ENCODE results near the gene CDIPT.
A peak's percentile ranks its signal among the peaks of the same experiment; 100 is the strongest.

CDIPT gene

DNA sequence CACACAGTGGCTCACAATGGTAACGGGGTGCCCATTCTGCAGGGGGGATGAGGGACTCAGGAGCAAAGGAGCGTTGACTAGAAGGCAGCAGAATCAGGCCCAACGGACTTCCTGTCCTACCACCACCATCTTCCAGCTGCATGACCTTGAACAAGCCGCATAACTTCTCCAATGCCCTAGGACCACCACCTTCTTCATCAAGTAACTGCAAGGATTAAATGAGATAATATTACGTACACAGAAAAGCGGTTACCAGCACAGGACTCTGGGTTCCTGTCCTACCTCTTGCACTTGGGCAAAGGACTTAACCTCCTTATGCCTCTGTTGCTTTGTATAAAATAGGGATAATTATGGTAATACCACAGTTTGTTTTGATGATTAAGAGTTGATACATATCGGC lies 41.9 kb upstream of the CDIPT start:
- peaks cover 3% of the 10 kb centered on the region; the same call in 1 of the 2 replicates for H3K36me3 ChIP-seq (ENCODE audit: control insufficient read depth, insufficient read depth, low read length)
- H3K27ac ChIP-seq (ENCODE audit: low read length) = no peak overlapping the region
- H3K4me1 ChIP-seq (ENCODE audit: control insufficient read depth, insufficient read depth, low read length) = peaks cover 4% of the 10 kb centered on the region; the same call in 1 of the 2 replicates
- no peaks in the 10 kb centered on the region for H3K27me3 ChIP-seq (ENCODE audit: control insufficient read depth, insufficient read depth, low read length)
- no peak for DNase-seq (ENCODE audit: low read depth, low spot score)
- no peaks in the 10 kb centered on the region for H3K9me3 ChIP-seq (ENCODE audit: control insufficient read depth, insufficient read depth, low read length)
- whole genome bisulfite sequencing (ENCODE audit: insufficient coverage, insufficient read length) = no CpG with 5 or more reads among the region's 7 CpGs
- no peak overlapping the region for H3K4me3 ChIP-seq (ENCODE audit: low read length)

DNA sequence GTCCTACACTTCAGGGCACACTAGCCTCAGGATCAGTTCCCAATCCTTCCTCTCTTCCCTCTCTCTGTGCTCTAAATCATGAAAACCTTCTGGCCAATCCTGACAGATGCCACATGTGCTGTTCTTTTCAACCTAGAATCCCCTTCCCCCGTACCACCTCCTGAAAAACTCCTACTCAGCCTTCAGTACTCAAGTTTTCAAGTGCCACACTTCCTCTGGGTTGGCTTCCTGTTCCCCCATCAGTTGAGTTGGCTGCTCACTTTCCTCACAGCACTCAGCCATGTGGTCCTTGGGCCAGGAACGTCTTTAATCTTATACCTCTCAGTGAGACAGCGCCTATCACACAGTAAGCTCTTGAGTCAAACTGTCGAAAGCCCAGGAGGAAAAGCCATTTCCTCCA lies 40.6 kb upstream of the CDIPT start:
- WGBS (ENCODE audit: insufficient coverage, insufficient read length) = no CpG with 5 or more reads among the region's 4 CpGs
- Histone ChIP-seq H3K36me3 (ENCODE audit: control insufficient read depth, insufficient read depth, low read length) (peaks cover 3% of the 10 kb centered on the region; the same call in 1 of the 2 replicates), H3K4me3 (ENCODE audit: low read length) (no peak overlapping the region), H3K4me1 (ENCODE audit: control insufficient read depth, insufficient read depth, low read length) (peaks cover 4% of the 10 kb centered on the region; the same call in 1 of the 2 replicates), H3K9me3 (ENCODE audit: control insufficient read depth, insufficient read depth, low read length) (no peaks in the 10 kb centered on the region), H3K27me3 (ENCODE audit: control insufficient read depth, insufficient read depth, low read length) (no peaks in the 10 kb centered on the region), H3K27ac (ENCODE audit: low read length) (no peak overlapping the region)
- no peak for DNase-seq (ENCODE audit: low read depth, low spot score)

DNA sequence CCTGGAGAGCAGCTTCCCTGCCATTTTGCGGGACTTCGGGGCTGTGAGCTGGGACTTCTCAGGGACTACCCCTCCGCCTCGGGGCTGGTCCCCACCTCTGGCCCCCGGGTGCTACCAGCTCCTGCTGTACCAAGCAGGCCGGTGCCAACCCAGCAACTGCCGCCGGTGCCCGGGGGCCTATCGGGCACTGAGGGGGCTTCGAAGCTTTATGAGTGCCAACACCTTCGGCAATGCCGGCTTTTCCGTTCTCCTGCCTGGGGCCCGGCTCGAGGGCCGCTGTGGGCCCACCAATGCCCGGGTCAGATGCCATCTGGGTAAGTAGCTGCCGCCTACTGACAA lies 38.5 kb upstream of the CDIPT start:
- Histone ChIP-seq H3K9me3 (ENCODE audit: control insufficient read depth, insufficient read depth, low read length) (no peaks in the 10 kb centered on the region), H3K4me3 (ENCODE audit: low read length) (no peak overlapping the region), H3K36me3 (ENCODE audit: control insufficient read depth, insufficient read depth, low read length) (peaks cover 3% of the 10 kb centered on the region; the same call in 1 of the 2 replicates), H3K27ac (ENCODE audit: low read length) (no peak overlapping the region), H3K27me3 (ENCODE audit: control insufficient read depth, insufficient read depth, low read length) (no peaks in the 10 kb centered on the region), H3K4me1 (ENCODE audit: control insufficient read depth, insufficient read depth, low read length) (peaks cover 4% of the 10 kb centered on the region; the same call in 1 of the 2 replicates)
- DNase-seq (ENCODE audit: low read depth, low spot score) = no peak
- no CpG with 5 or more reads among the region's 19 CpGs for WGBS (ENCODE audit: insufficient coverage, insufficient read length)

DNA sequence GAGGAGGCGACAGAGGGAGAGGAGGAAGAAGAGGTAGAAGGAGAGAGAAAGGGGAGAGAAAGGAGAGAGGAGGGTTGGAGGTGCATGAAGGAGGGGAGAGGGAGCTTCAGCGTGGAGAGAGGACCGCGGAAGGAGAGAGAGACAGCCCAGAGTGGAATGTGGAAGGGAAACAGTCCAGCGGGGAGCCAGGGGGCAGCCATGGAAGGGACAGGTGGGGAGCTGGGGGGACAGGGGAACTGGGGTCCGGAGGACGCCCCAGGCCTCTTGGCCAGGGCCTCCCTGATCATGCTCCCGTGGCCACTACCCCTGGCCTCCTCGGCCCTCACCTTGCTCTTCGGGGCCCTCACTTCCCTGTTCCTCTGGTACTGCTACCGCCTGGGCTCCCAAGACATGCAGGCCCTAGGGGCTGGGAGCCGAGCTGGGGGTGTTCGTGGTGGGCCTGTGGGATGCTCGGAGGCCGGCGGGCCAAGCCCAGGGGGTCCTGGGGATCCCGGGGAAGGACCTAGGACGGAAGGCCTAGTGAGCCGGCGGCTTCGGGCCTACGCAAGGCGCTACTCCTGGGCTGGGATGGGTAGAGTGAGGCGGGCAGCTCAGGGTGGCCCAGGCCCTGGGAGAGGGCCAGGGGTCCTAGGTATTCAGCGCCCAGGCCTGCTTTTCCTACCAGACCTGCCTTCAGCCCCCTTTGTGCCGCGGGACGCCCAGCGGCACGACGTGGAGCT lies 38.0 kb upstream of the CDIPT start:
- Histone ChIP-seq H3K27me3 (ENCODE audit: control insufficient read depth, insufficient read depth, low read length) (no peaks in the 10 kb centered on the region), H3K4me1 (ENCODE audit: control insufficient read depth, insufficient read depth, low read length) (peaks cover 4% of the 10 kb centered on the region; the same call in 1 of the 2 replicates), H3K36me3 (ENCODE audit: control insufficient read depth, insufficient read depth, low read length) (peaks cover 3% of the 10 kb centered on the region; the same call in 1 of the 2 replicates), H3K4me3 (ENCODE audit: low read length) (peak overlapping the region; percentile 75; the same call in 1 of the 2 replicates), H3K27ac (ENCODE audit: low read length) (no peak overlapping the region), H3K9me3 (ENCODE audit: control insufficient read depth, insufficient read depth, low read length) (no peaks in the 10 kb centered on the region)
- DNase-seq (ENCODE audit: low read depth, low spot score) = no peak
- no CpG with 5 or more reads among the region's 31 CpGs for WGBS (ENCODE audit: insufficient coverage, insufficient read length)

DNA sequence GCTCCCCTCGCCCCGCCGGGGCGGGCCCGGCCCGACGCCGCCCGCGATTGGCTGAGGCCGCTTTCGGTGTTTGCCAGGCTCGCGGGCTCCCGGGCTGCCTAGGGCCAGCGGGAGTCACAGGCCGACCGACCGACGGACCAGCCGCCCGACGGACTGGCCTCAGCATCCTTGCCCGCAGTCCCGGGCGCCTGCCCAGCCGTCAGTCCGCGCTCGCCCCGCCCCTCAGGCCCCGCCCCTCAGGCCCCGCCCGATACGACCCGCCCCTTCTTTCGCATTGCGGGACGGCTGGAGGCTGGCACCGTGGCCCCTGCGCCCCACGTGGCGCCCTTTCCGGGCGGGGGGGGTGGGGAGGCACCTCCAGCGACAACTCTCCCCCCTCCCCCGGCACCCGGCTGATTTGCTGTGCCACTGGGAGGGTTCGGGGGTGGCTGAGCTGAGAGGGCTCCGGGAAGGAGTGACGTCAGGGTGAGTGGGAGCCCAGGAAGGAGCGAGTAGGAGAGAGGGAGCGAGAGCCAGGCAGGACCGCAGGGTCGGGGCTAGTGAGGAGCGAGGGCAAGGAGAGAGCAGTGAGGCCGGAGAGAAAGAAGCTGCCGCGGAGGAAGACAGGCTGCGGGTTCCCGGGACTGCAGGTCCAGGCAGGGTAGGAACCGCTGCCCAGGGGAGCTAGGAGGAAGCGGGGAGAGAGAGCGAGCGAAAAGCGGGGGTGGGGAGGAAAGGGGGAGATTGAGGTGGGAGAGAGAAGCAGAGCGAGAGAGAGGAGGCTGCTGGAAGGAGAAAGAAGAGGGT lies 37.3 kb upstream of the CDIPT start, which contains the start of gene ASPHD1:
TSS of gene ASPHD1 (plus strand) at position 387 of the 786 bp plus-strand sequence. CDS start 484 bp downstream, outside the sequence.
- DNase-seq (ENCODE audit: low read depth, low spot score) = no peak
- Histone ChIP-seq H3K27me3 (ENCODE audit: control insufficient read depth, insufficient read depth, low read length) (no peaks in the 10 kb centered on the region), H3K9me3 (ENCODE audit: control insufficient read depth, insufficient read depth, low read length) (no peaks in the 10 kb centered on the region), H3K36me3 (ENCODE audit: control insufficient read depth, insufficient read depth, low read length) (peaks cover 3% of the 10 kb centered on the region; the same call in 1 of the 2 replicates), H3K4me1 (ENCODE audit: control insufficient read depth, insufficient read depth, low read length) (peaks cover 4% of the 10 kb centered on the region; the same call in 1 of the 2 replicates), H3K27ac (ENCODE audit: low read length) (no peak within 1 kb of the TSS), H3K4me3 (ENCODE audit: low read length) (peak within 1 kb of the TSS; percentile 75)
- WGBS (ENCODE audit: insufficient coverage, insufficient read length) = no CpG with 5 or more reads among the region's 67 CpGs

DNA sequence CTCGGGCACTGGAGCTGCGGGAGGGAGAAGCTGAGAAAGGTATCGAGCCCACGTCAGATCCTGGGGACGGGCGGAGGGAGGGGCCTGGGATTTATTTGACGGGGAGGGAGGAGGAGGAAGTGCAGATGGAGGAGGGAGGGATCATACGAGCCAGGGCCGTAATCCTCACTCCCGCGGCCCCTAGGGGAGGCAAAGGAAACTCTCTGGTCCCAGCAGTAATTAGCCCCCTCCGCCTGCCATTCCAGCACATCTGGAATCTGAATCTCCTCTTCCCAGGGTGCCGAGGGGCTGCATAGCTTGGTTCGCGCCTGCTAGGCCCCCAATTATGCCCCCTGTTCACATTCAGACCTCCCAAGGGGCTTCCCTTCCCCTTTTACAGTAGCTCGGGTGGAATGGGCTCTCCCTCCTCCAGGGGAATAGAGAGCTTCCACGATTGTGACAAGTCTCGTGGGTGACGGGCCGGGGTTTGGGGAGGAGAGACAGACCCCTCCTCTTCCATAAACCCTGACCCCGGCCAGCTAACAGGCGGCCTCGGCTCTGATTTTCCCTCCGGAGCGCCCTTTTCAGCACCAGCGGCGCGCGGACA lies 36.6 kb upstream of the CDIPT start, which contains the start of gene SEZ6L2:
TSS of gene SEZ6L2 (minus strand) at position 35 of the 586 bp plus-strand sequence. CDS start 531 bp downstream, outside the sequence.
- no peak within 1 kb of the TSS for H3K27ac ChIP-seq (ENCODE audit: low read length)
- peak; percentile 85 for DNase-seq (ENCODE audit: low read depth, low spot score)
- no peaks in the 10 kb centered on the region for H3K9me3 ChIP-seq (ENCODE audit: control insufficient read depth, insufficient read depth, low read length)

DNA sequence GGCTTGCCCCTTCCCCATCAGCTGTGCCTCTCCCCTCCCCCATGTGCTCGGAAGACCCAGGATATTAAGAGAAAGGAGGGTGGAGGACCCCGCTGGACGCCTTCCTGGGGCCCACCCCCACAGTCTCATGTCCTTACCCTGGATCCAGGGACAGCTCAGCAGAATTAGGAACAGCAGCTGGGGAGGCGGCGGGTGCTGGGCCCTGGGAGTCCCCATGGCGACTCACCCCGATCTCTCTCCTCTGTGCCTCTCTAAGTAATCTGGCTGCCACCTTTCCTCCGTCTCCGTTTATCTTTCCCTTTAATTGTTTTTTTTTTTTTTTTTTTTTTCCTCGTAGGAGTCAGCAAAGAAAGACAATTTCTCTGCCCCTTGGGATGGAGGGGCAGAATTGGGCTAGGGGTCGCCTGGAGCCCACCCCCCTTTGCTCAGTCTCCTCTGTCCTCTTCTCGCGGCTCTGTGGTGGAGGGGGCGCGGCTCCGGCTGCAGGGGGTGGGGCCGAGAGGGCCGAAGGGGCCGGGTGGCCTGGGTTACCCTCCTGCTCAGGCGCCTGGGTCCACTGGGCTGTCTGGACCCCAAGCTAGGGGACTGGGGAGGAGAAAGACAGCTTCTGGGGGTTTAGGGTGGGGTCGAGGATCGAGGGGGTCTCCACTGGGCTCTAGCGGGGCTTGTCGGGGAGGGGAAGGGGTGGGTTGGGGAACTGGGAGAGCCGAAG lies 35.9 kb upstream of the CDIPT start:
- no peak overlapping the region for H3K27ac ChIP-seq (ENCODE audit: low read length)

More for the DNA sequence above, 36.6 kb upstream of the CDIPT start, which contains the start of gene SEZ6L2:
- Histone ChIP-seq H3K4me1 (ENCODE audit: control insufficient read depth, insufficient read depth, low read length) (peaks cover 4% of the 10 kb centered on the region; the same call in 1 of the 2 replicates), H3K36me3 (ENCODE audit: control insufficient read depth, insufficient read depth, low read length) (peaks cover under 1% of the 10 kb centered on the region; the same call in 1 of the 2 replicates), H3K4me3 (ENCODE audit: low read length) (peak within 1 kb of the TSS; percentile 75), H3K27me3 (ENCODE audit: control insufficient read depth, insufficient read depth, low read length) (no peaks in the 10 kb centered on the region)
- no CpG with 5 or more reads among the region's 29 CpGs for WGBS (ENCODE audit: insufficient coverage, insufficient read length)

DNA sequence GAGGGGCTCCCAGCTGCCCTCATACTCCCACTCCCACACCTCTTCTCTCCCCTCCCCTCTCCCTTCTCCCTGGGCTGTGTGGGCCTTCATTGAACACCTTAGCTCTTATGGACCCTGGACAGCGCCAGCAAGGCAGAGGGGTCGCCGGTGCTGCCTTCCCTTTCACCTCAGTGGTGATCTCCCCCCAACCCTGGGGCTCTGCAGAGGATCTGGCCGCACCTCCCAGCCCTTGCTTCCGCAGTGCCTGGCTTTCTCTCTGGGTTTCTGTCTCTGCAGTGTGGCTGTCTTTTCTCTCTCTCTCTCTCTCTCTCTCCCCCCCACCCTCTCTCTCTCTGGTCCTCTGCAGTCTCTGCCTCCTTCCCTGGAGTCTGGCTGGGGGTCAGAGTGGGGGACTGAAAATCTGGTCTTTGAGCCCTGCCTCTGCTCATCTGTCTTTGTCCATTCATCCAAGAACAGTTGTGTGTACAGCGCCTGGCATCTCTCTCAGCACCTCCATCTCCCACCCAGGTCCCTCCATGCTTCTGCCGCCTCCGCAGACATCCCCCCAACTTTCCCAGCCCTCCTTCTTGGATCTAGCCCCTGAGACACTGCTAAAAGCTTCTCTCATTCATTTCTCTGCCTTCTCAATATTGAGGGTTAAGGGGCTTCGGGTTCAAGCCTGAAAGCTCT lies 35.2 kb upstream of the CDIPT start:
- DNase-seq (ENCODE audit: low read depth, low spot score) = no peak
- H3K9me3 ChIP-seq (ENCODE audit: control insufficient read depth, insufficient read depth, low read length) = no peaks in the 10 kb centered on the region
- H3K36me3 ChIP-seq (ENCODE audit: control insufficient read depth, insufficient read depth, low read length) = no peaks in the 10 kb centered on the region; the same call in 1 of the 2 replicates
- H3K4me1 ChIP-seq (ENCODE audit: control insufficient read depth, insufficient read depth, low read length) = peaks cover 4% of the 10 kb centered on the region; the same call in 1 of the 2 replicates
- H3K4me3 ChIP-seq (ENCODE audit: low read length) = peak overlapping the region; percentile 54; the same call in 1 of the 2 replicates
- H3K27me3 ChIP-seq (ENCODE audit: control insufficient read depth, insufficient read depth, low read length) = no peaks in the 10 kb centered on the region
- no peak overlapping the region for H3K27ac ChIP-seq (ENCODE audit: low read length)
- WGBS (ENCODE audit: insufficient coverage, insufficient read length) = no CpG with 5 or more reads among the region's 9 CpGs

More for the DNA sequence above, 35.9 kb upstream of the CDIPT start:
- H3K9me3 ChIP-seq (ENCODE audit: control insufficient read depth, insufficient read depth, low read length) = no peaks in the 10 kb centered on the region
- DNase-seq (ENCODE audit: low read depth, low spot score) = no peak
- H3K4me3 ChIP-seq (ENCODE audit: low read length) = peak overlapping the region; percentile 54
- no CpG with 5 or more reads among the region's 25 CpGs for WGBS (ENCODE audit: insufficient coverage, insufficient read length)
- H3K4me1 ChIP-seq (ENCODE audit: control insufficient read depth, insufficient read depth, low read length) = peaks cover 4% of the 10 kb centered on the region; the same call in 1 of the 2 replicates
- no peaks in the 10 kb centered on the region; the same call in 1 of the 2 replicates for H3K36me3 ChIP-seq (ENCODE audit: control insufficient read depth, insufficient read depth, low read length)
- no peaks in the 10 kb centered on the region for H3K27me3 ChIP-seq (ENCODE audit: control insufficient read depth, insufficient read depth, low read length)

DNA sequence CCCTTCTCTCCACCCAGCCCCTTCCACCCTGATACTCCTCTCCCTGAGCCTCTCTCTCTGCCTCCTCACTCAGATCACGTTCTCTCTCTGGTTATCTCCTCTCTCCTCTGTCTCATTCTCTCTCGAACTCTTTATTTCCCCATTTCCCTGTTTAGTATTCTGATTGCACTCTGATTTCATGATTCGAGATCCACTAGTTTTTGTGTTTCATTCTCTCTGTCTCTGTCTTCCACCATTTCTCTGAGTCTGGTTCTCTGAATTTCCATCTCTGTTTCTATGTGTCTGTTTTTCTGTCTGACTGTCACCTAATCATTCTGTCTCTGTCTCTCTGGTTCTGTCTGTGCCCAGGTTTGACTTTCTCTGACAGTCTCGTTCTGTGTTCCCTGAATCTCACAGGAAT lies 34.3 kb upstream of the CDIPT start:
- WGBS (ENCODE audit: insufficient coverage, insufficient read length) = no CpG with 5 or more reads among the region's 4 CpGs
- Histone ChIP-seq H3K36me3 (ENCODE audit: control insufficient read depth, insufficient read depth, low read length) (no peaks in the 10 kb centered on the region; the same call in 1 of the 2 replicates), H3K27me3 (ENCODE audit: control insufficient read depth, insufficient read depth, low read length) (no peaks in the 10 kb centered on the region), H3K4me1 (ENCODE audit: control insufficient read depth, insufficient read depth, low read length) (peaks cover 4% of the 10 kb centered on the region; the same call in 1 of the 2 replicates), H3K27ac (ENCODE audit: low read length) (no peak overlapping the region), H3K4me3 (ENCODE audit: low read length) (no peak overlapping the region), H3K9me3 (ENCODE audit: control insufficient read depth, insufficient read depth, low read length) (no peaks in the 10 kb centered on the region)
- no peak for DNase-seq (ENCODE audit: low read depth, low spot score)

Data from iPS DF 6.9 (cell line).